Anterior cingulate cortex (tissue), 58 donors: ENCODE measurements around the gene HOXC12.

Experiments
- DNase-seq, 58 donors: peaks; one replicate each; lab custom pipeline; 2025; lab: John Stamatoyannopoulos, UW

HOXC12 gene

DNA sequence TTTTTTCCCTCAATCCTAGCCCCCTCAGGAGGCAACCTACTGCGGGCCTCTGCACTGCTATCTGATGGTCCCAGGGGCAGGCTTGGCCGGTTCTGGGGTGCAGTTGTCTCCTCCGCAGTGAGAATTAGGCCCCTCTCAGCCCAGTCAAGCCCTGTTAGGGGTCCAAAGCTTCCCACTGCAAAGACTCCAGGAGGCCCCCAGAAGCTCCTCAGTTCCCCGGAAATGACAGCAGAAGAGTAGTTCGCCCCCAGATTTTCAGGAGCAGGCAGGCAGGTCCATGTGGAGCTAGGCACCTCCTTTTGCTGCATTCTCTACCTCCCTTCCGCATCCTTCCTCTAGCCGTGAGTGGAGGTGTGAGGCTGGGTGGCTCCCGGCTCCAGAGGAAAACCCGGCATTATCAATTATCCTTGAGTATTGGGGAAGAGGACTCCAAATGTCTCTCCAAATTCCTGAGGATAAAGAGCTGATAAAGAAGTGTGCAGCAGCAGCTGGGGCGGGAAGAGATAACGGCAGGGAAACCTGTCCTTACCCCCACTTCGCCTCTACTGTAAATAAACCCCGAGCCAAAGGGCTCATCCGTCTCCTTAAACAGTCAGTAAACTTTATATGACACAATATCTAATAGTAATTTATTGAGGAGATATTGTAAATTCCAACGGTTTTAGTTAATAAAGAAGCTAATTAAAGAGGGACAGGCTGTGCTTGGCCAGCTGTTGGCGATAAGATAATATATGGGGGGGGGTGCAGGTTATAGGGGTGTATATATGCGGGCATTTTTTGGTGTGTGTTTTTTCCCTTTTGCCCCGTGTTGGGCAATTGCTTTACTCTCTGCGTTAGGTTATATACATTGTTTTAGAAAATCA, 641 bp upstream of the HOXC12 start:
- no peak for DNase-seq

DNA sequence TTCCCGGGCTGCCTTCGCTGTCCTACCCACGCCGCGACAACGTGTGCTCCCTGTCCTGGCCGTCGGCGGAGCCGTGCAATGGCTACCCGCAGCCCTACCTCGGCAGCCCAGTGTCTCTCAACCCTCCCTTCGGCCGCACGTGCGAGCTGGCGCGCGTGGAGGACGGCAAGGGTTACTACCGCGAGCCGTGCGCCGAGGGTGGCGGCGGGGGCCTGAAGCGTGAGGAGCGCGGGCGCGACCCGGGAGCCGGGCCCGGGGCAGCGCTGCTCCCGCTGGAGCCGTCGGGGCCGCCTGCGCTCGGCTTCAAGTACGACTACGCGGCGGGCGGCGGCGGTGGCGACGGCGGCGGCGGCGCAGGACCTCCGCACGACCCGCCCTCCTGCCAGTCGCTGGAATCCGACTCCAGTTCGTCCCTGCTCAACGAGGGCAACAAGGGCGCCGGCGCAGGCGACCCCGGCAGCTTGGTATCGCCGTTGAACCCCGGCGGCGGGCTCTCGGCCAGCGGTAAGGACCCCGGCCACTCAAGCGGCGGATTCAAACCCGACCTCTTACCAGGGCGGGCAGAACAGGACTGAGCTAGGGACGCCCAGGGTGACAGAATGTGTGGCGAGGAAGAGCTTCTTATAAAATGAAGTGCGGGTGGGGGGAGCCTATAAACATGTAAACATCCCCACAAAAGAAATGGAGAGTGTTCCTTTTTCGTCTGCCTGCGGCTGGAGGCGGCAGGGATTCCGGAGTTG, 503 bp downstream of the HOXC12 start:
- no peak for DNase-seq

DNA sequence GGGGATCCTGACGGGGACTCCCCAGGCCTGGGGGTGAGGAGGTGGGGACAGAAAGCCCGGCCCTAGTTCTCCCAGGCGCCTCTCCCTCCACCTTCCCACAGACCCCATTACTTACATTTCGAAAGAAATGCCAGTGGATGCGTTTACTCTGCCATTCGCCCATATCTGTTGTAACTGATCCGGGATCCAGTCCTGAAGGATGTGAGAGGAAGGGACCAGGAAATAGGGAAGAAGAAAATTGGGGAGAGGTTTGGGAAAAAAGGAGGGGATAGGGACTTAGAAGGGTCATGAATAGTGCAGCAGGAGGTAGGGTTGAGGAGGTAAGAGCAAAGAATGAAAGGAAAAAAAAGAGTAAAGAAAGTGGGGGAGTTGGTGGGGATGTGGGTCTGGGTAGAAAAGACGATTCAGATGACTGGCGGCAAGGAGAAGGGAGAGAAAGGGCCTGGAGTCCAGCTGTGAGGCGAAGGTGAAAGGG, 1.1 kb downstream of the HOXC12 start:
- DNase-seq = no peak

DNA sequence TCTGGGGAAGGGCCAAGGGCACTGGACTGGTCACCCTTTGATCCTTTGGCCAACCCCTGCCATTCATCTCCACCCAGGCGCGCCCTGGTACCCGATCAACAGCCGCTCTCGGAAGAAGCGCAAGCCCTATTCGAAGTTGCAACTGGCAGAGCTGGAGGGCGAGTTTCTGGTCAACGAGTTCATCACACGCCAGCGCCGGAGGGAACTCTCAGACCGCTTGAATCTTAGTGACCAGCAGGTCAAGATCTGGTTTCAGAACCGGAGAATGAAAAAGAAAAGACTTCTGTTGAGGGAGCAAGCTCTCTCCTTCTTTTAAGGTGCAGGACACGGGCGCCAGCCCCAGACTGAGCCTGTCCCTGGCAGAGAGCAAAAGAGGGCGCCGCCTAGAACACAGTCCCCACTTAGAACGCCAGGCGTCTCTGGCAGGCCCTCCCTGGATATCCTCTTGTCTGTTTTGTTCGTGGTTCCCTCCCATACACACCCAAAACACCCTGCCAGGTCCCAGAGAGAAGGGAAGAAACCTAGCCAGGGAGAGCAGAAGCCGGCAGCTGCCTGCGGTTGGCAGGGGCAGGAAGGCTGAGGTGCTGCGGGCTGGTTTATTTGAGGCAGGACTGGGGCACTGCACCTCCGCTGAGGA, 1.7 kb downstream of the HOXC12 start:
- DNase-seq = no peak

DNA sequence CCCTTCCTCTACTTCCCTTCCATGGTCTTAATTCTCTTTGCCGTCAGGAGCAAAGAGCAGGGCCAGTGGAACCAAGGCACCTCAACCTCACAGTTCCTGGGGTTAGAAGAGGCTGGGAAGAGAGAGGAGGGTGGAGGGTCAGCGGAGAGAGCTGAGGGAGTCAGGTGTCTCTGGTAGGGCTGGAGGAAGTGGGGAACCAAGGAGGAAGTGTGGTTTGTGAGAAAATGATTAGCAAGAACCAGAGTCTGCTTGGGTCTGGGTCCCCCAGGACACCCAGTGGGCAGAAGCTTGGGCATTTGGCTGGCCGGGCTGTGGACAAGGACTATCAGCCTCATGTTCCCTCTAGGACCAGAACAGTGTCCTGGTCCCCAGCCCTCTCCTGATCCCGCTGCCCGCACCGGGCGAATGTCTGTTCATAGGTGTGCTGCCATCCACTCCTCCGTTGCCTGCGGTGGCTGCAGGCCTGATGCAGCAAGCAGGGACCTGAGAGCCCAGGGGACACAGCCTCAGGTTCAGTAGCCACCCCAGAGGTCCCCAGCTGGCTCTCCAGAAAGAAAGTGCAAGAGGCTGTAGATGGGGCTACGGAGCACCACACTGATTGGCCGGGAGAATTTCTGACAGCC, 2.3 kb downstream of the HOXC12 start:
- DNase-seq = no peak

DNA sequence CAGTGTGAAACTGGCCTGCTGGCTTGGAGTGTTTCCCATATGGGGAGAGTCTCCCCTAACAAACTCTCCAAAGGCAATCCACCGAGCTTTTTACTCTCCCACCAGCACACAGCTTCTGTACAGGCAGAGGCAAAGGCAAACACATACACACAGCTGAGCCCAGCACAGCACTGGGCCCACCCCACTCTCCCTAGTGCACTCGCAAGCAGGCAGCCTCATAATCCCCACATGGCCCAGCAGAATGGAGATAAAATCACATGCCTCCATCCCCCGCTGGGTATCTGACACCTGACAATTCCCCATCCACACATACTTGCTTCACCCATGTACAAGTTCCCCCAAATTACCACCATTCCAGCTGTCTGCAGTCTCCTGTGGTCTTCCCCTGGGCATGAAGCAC, 3.4 kb downstream of the HOXC12 start:
- no peak for DNase-seq

DNA sequence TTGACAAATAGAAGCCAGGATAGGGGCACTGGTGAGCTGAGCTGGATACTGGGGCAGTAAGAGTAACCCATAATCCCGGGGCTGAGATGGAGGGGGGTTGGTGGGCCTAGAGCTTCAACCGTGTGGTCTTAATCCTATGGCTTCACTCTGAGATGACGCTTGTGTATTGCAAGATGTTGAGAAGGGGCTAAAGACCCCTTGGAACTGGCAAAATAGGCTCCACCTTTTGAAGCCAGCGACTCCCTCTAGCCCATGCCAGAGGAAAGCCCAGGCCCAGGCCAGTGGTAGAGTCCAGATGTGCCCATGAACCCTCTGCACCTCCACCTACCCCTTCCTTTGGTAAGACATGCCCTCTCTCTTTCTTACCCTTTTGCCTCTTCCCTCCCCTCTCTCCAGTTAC, 4.6 kb downstream of the HOXC12 start:
- DNase-seq = no peak

DNA sequence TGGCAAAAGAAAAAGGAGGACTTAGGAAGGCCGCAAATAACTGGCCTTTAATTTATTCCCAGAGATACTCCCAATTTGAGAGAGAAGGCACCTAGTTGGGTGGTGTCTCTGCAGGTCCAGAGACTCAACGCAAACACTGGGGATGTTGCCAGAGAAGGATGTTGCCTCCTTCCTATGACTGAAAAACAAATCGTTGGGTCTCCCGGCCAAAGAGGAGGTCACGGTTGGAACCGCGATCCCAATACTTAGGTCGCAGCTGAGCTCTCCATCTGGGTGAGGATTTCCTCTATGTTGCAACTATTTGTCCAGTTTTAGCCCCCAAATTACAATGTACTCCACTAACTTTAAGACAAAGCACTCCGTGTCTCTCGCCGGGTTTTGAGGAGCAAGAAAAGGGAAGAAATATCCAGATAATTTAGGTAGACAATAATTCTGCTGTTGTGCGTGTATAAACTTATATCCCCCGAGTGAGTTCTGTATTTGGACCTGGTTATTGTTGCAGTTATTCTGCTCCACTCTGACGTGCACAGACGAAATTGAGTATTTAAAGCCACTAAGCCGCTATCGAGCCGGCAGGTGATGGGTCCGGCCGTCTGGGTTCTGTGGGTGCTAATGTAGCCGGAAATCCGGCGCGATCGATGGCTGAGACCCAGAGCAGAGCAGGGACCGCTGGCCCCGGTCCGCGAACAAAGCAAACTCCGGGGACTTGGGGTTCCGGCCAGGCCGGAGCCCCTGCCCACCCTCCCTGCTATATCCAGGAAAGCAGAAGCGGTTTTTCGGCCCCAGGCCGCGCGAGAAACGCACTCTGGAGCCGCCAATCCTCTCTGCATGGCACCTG, 5.7 kb downstream of the HOXC12 start:
- DNase-seq = no peak

DNA sequence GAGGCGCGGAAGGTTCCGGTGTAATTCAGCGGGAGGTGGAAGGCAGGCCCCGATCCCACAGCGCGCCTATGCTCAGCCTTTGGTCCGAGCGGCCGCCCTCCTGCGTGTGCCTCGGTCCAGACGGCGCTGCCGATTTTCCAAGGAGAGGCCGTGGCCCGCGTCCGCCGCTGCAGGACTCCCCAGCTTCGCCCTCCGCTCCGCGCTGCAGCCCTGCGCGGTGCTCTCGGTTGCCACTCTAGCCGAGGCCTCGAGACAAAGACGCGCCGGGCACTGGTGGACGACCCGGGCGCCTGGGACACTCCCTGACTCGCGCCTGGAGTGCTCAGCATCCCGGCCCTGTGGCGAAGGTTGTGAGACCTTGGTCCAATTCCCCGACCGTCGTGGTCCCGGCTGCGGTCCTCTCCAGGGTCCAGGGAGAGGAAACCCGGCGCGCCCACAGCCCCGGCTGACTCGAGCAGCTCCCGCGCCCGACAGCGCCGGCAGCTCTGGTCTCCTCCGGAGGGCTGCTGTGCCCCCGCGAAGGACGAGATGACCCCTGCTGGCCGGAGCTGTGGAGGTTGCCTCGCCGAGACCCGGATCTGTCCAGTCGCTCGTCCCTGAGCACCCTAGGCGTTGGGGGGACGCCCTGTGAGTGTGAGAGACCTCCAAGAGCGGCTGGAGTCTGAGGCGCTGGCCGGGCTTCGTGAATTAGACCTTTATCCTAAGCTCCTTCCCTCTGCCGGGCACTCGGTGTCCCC, 6.5 kb downstream of the HOXC12 start:
- no peak for DNase-seq

DNA sequence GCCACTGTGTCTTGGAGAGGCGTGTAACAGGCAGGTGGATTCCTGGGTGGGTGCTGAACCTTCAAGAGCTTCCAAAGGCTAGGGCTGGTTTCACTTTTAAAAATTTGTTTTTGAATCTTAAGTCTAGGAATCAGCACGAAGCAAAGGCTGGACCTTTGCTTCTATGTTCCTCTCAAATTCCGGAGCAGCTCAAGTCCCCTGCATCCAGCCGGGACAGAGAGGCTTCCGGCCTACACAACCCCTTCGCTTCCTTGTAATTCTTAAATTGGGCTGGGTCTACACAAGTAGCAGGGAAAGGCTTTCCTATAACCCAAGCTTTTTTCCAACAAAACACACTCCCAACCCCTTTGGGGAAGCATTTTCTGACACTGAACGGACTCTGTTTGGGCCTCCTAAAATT, 8.3 kb downstream of the HOXC12 start:
- no peak for DNase-seq

DNA sequence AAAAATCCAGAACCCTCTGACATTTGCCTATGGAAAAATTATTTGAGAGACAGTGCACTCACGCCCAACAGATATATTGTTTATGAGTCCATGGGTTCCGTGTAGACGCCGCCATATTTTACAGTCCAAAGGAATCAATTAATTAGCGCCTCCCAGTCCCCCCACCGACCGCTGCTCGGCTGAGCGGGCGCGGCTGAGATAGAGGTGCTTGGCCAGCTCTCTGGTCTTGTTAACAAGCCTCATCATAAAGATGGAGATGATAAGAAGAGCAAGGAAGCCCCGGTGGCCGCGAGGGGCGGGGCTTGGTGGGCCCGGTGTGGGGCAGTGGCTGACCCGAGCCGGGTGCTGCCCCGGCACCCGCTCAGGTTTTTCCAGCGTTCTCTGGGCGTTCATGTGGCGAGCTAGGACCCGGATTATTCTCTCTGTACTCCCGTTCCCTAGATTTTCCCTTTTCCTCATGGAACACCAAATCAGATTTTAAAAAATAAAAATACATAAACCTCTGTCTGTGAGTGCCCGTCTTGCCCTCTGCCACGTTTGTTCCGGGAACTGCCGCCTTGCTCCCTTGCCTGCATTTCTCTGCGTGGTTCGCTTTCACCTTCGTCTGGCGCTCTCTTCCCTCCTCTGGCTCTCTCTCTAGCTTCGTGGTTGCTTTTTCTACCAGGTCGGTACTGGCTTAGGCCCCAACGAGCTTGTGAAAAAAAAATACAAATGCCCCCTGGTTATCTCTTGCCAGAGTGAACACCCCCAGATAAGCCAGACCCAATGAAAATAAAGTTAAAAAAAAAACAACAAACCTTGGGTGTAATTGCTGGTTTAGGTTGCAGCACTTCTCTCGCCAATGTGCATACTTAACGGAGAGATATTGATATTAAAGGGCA, 9.0 kb downstream of the HOXC12 start:
- no peak for DNase-seq

DNA sequence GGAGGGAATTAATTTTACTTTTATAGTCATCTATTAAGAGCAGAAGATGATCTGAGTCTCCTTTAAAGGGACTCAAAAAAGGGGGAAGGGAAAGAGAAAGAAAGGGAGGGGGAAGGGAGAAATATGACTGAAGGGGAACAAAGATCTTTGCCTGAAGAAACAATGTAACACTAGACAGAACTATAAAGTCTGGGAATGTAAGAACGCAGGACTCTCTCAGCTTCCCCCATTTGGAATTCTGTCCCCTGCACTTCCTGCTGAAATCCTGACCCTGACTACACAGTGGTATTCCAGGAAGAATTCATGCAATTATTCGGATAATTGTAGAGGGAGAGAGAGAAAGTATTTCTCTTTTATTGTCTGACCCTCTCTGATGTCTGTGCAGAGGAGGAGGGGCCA, 9.6 kb downstream of the HOXC12 start:
- no peak for DNase-seq

DNA sequence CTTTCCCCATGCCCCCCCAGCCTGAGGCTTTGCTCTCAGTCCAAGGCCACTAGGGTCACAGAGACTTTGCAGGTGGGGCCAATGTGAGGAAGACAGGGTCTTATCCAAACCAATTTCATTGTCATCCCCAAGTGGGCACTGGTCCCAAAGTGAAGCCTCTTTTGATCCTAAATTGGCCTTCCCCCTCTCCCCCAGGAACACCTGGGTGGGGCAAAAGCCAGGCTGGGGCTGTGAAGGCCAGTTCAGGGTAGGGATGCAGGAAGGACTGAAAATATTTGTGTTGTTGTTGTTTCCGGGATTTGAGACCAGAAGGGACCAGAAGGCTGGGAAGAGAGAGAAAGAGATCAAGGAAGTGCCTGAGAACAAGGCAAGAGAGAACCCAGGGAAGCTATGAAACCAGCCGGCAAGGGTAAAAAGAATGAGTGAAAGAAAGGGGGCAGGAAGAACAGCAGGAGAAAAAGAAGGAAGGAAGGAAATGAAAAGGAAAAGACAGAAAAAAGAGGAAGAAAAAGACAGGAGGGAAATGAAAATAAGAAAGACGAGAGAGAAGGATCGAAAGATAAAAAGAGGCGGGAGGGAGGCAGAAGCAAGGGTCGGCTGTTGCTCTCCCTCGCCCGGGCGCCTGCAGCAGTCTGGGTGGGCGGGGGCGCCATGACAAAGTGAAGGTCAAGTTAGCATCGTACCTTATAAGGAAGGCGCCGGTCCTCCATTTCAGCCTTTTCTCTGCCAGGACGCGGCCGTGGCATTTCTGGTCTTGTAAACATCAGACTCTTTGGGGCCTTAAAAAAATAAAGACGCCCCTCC, 10.8 kb downstream of the HOXC12 start:
- DNase-seq = no peak

DNA sequence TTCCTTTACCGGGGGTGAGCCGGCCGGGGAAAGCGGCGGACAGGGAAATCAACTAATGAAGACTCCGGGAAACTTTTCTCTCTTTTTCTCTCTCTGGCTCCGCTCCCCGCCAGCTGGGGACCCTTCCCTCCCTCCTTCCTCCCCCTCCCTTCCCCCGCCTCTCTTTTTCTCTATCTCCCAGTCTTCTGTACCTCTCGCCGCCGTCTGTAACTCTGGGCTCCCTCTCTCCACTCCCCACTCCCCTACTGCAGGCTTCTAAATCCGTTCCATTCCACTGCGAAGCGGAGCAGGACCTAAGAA, 11.3 kb downstream of the HOXC12 start:
- DNase-seq = no peak

DNA sequence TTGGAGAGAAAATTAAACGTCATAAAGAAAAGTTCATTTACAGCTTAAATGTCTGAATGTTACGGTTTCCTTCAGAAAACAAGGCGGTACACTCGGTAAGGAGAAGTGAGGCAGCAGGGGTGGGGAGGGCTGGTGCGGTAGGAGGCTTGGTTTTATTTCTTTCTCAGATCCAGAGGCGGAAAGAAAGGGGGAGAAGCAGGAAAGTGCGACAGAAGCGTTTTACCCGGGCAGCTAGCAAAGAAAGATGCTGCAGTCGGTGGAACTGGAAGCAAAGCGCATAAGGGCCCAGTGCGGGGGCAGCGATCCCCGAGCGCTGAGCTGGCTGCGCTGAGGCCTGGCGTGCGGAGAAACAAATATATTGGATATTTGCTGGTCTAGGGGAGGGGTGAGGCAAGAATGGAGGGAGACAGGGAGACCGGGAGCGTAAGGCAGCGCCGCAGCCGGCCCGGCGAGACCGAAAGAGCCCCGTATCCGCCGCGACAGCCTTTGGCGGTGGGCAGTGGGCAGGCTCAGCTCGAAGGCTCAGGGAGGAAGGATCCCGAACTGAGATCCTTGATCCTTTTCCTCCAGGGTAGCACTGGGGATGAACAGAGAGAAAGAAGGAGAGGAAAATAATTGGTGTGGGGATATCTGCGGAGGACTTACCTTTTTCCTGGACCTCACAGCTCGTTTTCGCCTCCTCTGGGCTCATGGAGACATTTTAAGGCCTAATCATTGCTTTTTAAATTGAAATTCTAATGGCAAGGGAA, 11.9 kb downstream of the HOXC12 start:
- no peak for DNase-seq

DNA sequence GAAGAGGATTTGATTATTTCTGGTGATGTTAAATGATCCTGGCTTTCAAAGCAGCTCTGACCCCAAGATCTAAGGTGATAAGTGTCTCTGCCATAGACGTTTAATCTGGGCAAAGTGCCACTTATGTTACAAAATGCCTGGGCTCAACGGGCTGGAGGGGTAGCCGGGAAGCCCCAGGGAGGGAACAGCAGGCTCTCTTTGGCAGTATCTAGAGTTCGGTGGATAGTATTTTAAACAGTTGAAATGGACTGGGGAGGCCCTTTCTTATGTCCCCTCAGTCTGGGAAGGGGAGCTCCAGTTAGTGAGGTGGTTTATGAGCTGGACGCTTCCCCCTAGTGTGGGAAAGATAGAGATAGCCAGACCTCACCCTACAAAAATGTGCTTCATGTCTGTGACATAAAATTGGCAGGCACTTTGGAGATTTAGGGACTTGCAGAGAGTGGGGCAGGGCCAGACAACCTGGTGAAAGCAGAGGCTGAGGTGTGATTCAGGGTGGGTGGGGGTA, 12.8 kb downstream of the HOXC12 start:
- DNase-seq = no peak
